ENCODE results near the gene ENPP7. TPM values are rescaled to one million over a fixed set of nuclear protein-coding genes. Genes with fewer than 3 reads are reported as not detected.

Gene ENPP7
- total and polyA plus RNA-seq, 11 donors: not detected

DNA sequence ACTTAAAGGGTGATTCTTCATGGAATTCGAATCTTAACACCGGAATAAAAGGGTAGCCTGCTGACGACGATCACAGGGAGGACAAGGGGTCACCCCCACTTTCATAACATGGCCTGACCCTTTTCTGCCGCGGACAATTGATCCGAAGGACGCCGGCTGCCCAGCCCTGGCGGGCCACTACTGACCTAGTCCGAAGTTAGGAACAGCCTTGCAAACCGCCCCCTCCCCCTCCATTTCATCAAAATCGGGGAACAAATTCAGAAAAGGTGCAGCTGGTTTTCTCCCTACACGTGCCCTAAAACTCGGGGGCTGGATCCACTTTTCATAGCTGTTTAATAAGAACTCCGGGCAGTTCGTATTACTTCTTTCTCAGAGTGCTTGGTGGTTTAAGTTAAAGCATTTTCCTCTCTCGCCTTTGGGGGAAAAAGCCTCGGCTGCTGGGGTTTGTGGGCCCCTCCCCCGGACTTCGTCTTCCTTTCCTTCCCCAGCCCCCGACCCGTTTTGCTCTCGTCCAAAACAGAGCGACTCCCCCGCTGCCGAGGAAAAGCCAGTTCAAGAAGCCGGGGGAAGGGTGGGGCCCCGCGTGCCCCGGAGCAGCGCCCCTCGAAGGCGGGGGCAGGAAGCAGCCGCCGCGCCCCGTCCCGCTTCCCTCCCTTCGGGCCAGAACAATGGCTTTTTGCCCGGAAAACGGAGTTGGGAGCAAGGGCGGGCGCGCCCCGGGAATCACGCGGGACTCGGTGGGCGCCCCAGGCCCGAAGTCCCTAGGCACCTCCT lies 46.6 kb downstream of the ENPP7 start:
- peak; percentile 30 to 84 (median 62) for ATAC-seq
- TF ChIP-seq, protein P1, sequence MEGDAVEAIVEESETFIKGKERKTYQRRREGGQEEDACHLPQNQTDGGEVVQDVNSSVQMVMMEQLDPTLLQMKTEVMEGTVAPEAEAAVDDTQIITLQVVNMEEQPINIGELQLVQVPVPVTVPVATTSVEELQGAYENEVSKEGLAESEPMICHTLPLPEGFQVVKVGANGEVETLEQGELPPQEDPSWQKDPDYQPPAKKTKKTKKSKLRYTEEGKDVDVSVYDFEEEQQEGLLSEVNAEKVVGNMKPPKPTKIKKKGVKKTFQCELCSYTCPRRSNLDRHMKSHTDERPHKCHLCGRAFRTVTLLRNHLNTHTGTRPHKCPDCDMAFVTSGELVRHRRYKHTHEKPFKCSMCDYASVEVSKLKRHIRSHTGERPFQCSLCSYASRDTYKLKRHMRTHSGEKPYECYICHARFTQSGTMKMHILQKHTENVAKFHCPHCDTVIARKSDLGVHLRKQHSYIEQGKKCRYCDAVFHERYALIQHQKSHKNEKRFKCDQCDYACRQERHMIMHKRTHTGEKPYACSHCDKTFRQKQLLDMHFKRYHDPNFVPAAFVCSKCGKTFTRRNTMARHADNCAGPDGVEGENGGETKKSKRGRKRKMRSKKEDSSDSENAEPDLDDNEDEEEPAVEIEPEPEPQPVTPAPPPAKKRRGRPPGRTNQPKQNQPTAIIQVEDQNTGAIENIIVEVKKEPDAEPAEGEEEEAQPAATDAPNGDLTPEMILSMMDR (IDR thresholded peaks at IDR 0.05): peak in 6 of 12 donors; percentile 16 to 50 (median 32)
- no peak for TF ChIP-seq POLR2A (IDR thresholded peaks at IDR 0.05)
- peak; percentile 79 to 83 (median 82) for DNase-seq
- Histone ChIP-seq H3K27me3 (peaks cover 0 to 70% (median 8%) of the 10 kb centered on the region in 9 donors), H3K4me3 (peak overlapping the region; percentile 26 to 96 (median 62)), H3K36me3 (no peaks in the 10 kb centered on the region), H3K9me3 (no peaks in the 10 kb centered on the region), H3K4me1 (peaks cover 0 to 38% (median 17%) of the 10 kb centered on the region in 12 donors), H3K27ac (peak overlapping the region; percentile 55 to 84 (median 74))
- intact Hi-C loops (cut with DNase I): loop anchor here in 3 of 10 donors (2.0 to 5.0 kb wide), 2 partner anchors 31 to 35 kb away; no protein-coding TSS in a partner anchor
- 5 to 9% (median 7%) methylated on average over 44 to 51 of the region's 51 CpGs for WGBS, 4 donors

DNA sequence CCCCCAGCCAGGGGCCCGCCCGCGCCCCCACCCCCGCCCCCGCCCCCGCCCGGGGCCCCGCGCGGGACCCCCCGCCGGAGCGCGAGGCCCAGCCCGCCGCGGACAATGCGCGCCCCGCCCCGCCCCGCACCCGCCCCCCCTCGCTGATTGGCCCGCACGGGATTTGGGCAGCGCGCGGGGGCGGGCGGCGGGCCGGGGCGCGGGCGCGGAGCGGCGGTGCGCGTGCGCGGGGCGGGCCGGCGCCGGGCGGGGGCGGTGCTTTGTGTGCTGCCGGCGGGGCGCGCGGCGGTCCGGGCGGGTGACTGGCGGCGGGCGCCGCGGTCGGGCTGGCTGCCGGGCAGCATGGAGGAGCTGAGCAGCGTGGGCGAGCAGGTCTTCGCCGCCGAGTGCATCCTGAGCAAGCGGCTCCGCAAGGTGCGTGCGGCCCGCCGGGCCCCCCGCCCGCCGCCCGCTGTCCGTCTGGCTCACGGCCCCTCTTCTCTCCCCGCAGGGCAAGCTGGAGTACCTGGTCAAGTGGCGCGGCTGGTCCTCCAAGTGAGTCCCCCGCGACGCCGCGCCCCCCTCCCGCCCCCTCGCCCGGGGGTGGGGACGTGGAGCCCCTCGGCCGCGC lies 47.3 kb downstream of the ENPP7 start, which contains the start of gene CBX2:
Gene CBX2 (plus strand): TSS at position 255 of the 610 bp plus-strand sequence. CDS start 88 bp downstream, at position 343.
- Histone ChIP-seq H3K9me3 (no peaks in the 10 kb centered on the region), H3K27me3 (peaks cover 0 to 65% (median 5%) of the 10 kb centered on the region in 9 donors), H3K27ac (peak within 1 kb of the TSS; percentile 55 to 84 (median 77)), H3K36me3 (no peaks in the 10 kb centered on the region), H3K4me3 (peak within 1 kb of the TSS; percentile 53 to 96 (median 76)), H3K4me1 (peaks cover 0 to 38% (median 17%) of the 10 kb centered on the region in 12 donors)
- DNase-seq: peak; percentile 81 to 92 (median 85)
- WGBS, 4 donors: 1% methylated on average over 23 to 96 of the region's 96 CpGs; no CpG with 5 or more reads in 1 of the 4 donors
- TF ChIP-seq, protein P1 (IDR thresholded peaks at IDR 0.05): peak in 1 of 12 donors; percentile 4
- peak in 1 of 2 donors; percentile 27 for TF ChIP-seq POLR2A (IDR thresholded peaks at IDR 0.05)
- peak in 3 of 4 donors; percentile 70 to 81 (median 80) for ATAC-seq
- intact Hi-C loops (cut with DNase I): loop anchor here in 3 of 10 donors (2.0 to 5.0 kb wide), 2 partner anchors 31 to 36 kb away; no protein-coding TSS in a partner anchor

DNA sequence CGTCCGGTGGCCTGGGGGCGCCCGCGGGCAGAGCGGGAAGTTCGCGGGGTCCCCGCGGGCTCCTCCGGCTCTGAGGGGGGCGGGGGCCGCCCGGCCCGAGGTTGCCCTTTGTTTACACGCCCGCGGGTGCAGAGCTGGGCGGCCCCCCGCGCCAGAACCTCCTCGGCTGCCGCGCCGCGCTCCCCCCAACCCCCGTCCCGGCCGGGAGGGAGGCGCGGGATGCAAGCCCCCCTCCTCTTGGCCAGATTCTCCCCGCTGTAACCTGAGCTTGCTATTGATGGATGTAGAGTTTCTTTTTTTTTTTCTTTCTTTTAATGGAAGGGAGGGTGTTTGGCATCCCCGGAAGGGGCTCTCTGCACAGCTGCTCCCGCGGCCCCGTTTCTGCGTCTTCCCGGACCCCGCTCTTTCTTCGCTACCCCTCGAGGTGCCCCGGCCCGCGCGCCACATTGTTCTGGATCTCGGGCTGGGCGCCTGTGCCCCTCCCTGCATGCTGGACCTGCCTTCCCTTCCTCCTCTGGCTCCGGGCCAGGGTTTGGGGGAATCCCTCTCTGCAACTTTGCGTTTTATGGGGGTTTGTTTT lies 47.9 kb downstream of the ENPP7 start:
- WGBS, 4 donors: 3 to 6% (median 4%) methylated on average over 26 to 49 of the region's 49 CpGs
- peak overlapping the region; percentile 47 to 96 (median 76) for H3K4me3 ChIP-seq
- peaks cover 0 to 38% (median 17%) of the 10 kb centered on the region in 12 donors for H3K4me1 ChIP-seq
- H3K27me3 ChIP-seq: peaks cover 0 to 63% (median 5%) of the 10 kb centered on the region in 9 donors
- peak overlapping the region in 9 of 12 donors; percentile 22 to 82 (median 69) for H3K27ac ChIP-seq
- peak in 1 of 5 donors; percentile 69 for DNase-seq
- H3K9me3 ChIP-seq: no peaks in the 10 kb centered on the region
- intact Hi-C loops (cut with DNase I): loop anchor here in 2 of 10 donors (5.0 kb wide), 1 partner anchor 36 kb away; no protein-coding TSS in a partner anchor
- H3K36me3 ChIP-seq: no peaks in the 10 kb centered on the region
- ATAC-seq: peak in 2 of 4 donors; percentile 5
- no peak for TF ChIP-seq POLR2A (IDR thresholded peaks at IDR 0.05)
- TF ChIP-seq, protein P1 (IDR thresholded peaks at IDR 0.05): no peak
